HEK293T (cell line): ENCODE measurements around the gene DNAH10.

ENCODE experiments used
- BHLHE40 ChIP-seq: fragments of 450-650 bp; IDR thresholded peaks from 2 replicates; pipeline ENCODE4 v1.6.1; 2016; ENCODE audit warnings: mild to moderate bottlenecking, moderate library complexity, borderline replicate concordance
- CTBP1 ChIP-seq: fragments of 450-650 bp; IDR thresholded peaks from 2 replicates; pipeline ENCODE4 v1.6.1; 2016; ENCODE audit warnings: borderline replicate concordance
- FOXA1 ChIP-seq: fragments of 450-650 bp; IDR thresholded peaks from 2 replicates; pipeline ENCODE4 v1.6.1; 2016; ENCODE audit warnings: mild to moderate bottlenecking
- FOXK2 ChIP-seq: fragments of 450-650 bp; IDR thresholded peaks from 2 replicates; pipeline ENCODE4 v1.6.1; 2016; ENCODE audit warnings: mild to moderate bottlenecking
- LEF1 ChIP-seq: fragments of 450-650 bp; IDR thresholded peaks from 2 replicates; pipeline ENCODE4 v1.6.1; 2017; ENCODE audit warnings: mild to moderate bottlenecking, borderline replicate concordance
- NFRKB ChIP-seq: fragments of 450-650 bp; IDR thresholded peaks from 2 replicates; pipeline ENCODE4 v1.6.1; 2016; ENCODE audit warnings: mild to moderate bottlenecking, moderate library complexity
- PKNOX1 ChIP-seq: fragments of 450-650 bp; IDR thresholded peaks from 2 replicates; pipeline ENCODE4 v1.6.1; 2016
- SP1 ChIP-seq: fragments of 450-650 bp; IDR thresholded peaks from 2 replicates; pipeline ENCODE4 v1.6.1; 2017

- no peak for TF ChIP-seq NFRKB
- no peak for TF ChIP-seq LEF1
- TF ChIP-seq PKNOX1 = no peak
- TF ChIP-seq BHLHE40 = no peak
- no peak for TF ChIP-seq SP1
- no peak for TF ChIP-seq CTBP1
- TF ChIP-seq FOXK2 = no peak
- TF ChIP-seq FOXA1 = no peak
These were observed 200.4 kb downstream of the DNAH10 start for GRCh38 chr12:123962513-123962912.
